GM12891 (cell line): ENCODE results near the gene SST.

Experiments
- POLR2A ChIP-seq: IDR thresholded peaks from 2 replicates; pipeline ENCODE4 v1.6.1; 2011; ENCODE audit warnings: low read depth, low read length, control low read depth
- TAF1 ChIP-seq: IDR thresholded peaks from 2 replicates; pipeline ENCODE4 v1.6.1; 2011; ENCODE audit warnings: low read depth, low read length, control low read depth

- TF ChIP-seq TAF1 (no peak), POLR2A (no peak)
Measured at GRCh38 chr3:187677604-187678003, 7.4 kb upstream of the SST start.
